A549 treated with Hydrocortisone at 1 μM for 4 hours (cell line): ENCODE measurements around the gene GSTO2. TPM values are rescaled to one million over a fixed set of nuclear protein-coding genes. Genes with fewer than 3 reads are reported as not detected.

Source experiments
- total RNA-seq: library from RNA; stranded (reverse); fragments of 200-300 nt; extraction: Qiagen RNA extraction; gene quantifications from 5 replicates; pipeline ENCODE4 v1.2.3, GENCODE V29; 2022

GSTO2 gene
- 1.7 to 2.4 TPM (median 1.9 TPM) in 5 replicates for total RNA-seq

DNA sequence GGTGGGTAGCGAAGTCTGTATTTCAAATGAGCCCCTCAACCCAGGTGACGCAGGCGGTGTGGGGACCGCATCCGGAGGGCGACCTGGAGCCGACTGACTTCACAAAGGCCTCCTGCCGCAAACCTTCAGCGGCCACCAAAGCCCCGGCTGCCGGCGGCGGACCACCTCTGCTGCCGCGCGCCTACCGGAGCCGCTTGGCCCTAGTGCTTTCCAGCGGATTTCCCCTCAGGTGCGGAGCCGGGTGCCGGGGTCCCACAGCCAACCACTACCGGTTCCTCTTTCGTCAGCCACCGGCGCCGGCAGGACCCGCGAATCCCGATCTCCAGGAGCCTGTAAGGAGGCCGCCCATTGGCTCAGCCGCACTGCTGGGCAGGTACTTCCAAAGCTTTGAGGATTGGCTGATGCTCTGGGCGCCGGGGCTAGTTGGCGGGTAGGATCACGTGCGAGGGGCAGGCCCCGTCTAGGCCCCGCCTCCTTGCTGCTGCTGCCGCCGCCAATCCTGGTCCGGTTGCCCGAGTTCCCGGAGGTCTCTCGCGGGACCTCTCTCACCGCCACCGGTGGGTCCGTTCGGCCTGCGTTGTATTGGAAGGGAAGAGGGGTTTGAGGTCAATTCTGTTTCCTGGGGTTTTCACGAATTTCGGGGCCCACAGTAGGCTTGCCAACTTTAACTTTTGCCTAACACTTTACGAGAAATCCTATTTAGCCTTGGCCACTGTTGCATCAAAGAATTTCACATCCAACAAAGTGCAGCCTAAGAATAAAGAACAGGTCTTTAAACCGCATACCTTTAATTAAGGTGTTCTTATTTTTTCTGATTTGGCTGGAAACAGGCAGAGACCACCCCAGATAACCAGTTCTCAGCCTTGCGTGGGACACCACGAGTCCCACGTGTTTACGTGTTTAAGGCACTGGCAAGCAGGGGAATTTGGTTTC lies at the start of gene GSTO2:
TSS of gene GSTO2 (plus strand) at position 472 of the 933 bp plus-strand sequence. CDS start 5,732 bp downstream, outside the sequence.

DNA sequence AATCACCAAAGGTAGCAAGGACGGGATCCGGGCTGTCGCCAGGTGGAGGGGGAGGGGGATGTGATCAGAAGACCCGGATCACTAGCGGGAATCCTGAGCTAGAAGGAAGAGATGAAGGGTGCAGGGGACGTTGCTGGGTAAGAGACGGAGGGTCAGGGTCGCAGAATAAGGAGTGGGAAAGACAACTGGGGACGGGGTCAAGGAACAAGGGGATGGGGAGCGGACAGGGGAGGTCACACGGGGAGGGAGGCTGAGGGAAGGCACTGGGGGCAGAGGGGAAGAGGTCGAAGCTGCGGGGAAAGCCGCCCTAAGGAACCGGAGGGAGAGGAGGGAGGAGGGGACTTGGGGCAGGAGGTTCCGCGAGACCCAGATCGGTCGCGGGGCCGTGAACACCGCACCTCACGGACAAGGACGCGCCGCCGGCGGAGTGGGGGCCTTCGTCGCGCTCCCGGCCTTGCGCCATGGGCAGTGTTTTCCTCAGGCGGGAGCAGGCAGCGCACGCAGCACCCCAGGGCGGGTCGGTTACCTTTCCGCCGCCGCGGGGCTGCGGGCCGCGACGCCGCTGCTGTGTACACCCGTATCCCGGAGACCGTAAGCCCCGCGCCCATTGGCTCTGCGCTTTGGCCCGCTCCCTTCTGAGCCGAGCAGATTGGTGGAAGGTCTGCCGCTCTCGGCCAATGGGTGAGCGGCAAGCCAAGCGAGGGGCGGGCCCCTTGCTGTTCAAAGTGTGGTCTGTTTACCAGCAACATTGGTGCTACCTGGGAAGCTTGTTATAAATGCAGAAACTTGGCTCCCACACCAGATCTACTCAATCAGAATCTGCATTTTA lies 37.0 kb upstream of the GSTO2 start, which contains the start of gene CFAP43:
TSS of gene CFAP43 (minus strand) at position 581 of the 829 bp plus-strand sequence. CDS start at position 463, 118 bp downstream.

GRCh38 chr10:104254493-104255310 lies 14.3 kb upstream of the GSTO2 start, which contains the start of gene GSTO1:
Gene GSTO1 (plus strand): TSS chr10:104254892. CDS start chr10:104254929, 37 bp downstream.

GRCh38 chr10:104337985-104338735 lies 69.2 kb downstream of the GSTO2 start, which contains the start of gene ITPRIP:
Gene ITPRIP (minus strand): TSS chr10:104338465. CDS start chr10:104316051, 22,414 bp downstream.

DNA sequence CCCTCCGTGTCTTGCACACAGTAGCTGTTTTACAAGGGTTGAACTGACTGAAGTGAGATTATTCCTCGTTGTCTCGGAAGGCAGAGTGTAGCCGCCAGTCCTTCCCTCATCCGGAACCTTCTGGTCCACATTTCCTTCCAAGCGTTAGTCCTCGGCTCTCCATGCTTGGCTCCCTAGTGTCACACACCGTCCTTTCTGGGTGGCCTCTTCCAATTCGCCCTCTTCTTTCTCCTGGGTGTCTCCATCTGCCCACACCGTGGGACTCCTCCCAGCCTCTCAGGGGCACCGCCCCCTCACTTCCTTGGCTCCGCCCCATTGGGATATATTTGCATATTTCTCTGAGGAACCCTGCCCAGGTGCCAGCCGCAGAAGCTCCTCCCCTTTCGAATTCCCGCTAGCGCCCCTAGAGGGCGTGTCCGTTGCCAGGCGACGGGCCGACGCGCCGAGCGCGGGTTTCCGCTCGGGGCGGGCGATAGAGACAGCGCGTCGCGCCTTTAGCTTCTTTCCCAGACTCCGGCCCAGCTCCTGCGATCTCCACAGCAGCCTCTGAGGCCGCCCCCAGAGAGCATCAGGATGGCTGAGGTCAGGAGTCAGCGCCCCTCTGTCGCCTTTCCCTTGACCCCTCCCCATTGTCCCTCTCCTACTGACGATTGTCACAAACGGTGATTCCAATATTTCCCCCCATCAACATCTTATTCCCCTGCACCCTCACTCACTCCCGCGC lies 84.5 kb downstream of the GSTO2 start, which contains the start of gene CFAP58:
TSS of gene CFAP58 (plus strand) at position 509 of the 724 bp plus-strand sequence. CDS start at position 574, 65 bp downstream.

Other genes with a start within 250 kb of the GSTO2 start
- 1.7 to 2.4 TPM (median 2.2 TPM) in 5 replicates for gene COL17A1, start 183.3 kb upstream of the GSTO2 start, total RNA-seq
- gene SFR1, start 147.0 kb upstream of the GSTO2 start, total RNA-seq, result 13.4 to 18.3 TPM (median 14.7 TPM) in 5 replicates
- gene CFAP43, start 36.8 kb upstream of the GSTO2 start, total RNA-seq, result 0.10 to 0.25 TPM (median 0.21 TPM) in 4 of 5 replicates, not detected in the other
- gene GSTO1, start 14.3 kb upstream of the GSTO2 start, total RNA-seq, result 280 to 311 TPM (median 295 TPM) in 5 replicates
- 57.4 to 68.3 TPM (median 64.7 TPM) in 5 replicates for gene ITPRIP, start 69.3 kb downstream of the GSTO2 start, total RNA-seq
- 0.08 to 0.17 TPM (median 0.14 TPM) in 5 replicates for gene CFAP58, start 84.6 kb downstream of the GSTO2 start, total RNA-seq